HepG2 (cell line): ENCODE results near the gene SRCIN1. TPM values are rescaled to one million over a fixed set of nuclear protein-coding genes. Genes with fewer than 3 reads are reported as not detected.

Experiments used
- ATAC-seq: fragments of 200-7000 bp; cut with Tn5 transposase; 3 replicates; pipeline ENCODE4 v1.9.1; 2020; ENCODE audit warnings: mild to moderate bottlenecking, moderate library complexity
- BruUV-seq: library from RNA; stranded (reverse); fragments of 400-500 nt; replicated peaks from 2 replicates; lab custom pipeline; 2021; lab: Mats Ljungman, UMichigan
- CTCF ChIA-PET: fragments of 300-600 bp; formaldehyde crosslinking; extraction: SDS; loops from one replicate; lab custom pipeline; 2021; ENCODE audit warnings: low total read pairs, inconsistent platforms, low intra/inter-chr PET ratio; lab: Yijun Ruan, JAX
- POLR2A ChIA-PET: fragments of 350-600 bp; sonication (Branson Sonifier 250); formaldehyde crosslinking; loops from one replicate; lab custom pipeline; 2020; ENCODE audit warnings: antibody characterized with exemption, inconsistent platforms; lab: Yijun Ruan, JAX
- DNase-seq: peaks from one replicate; pipeline ENCODE4 v3.0.0-alpha.2; 2015; ENCODE audit warnings: low spot score
- FAIRE-seq: peaks from 3 replicates; lab custom pipeline; 2011; peaks lifted over from hg19 to GRCh38; lab: Jason Lieb, UNC
- H2AFZ ChIP-seq: one replicate; pipeline ENCODE4 v1.6.1; 2011; ENCODE audit warnings: low read length, inconsistent platforms
- H3K27ac ChIP-seq: fragments of 300-600 bp; 3 replicates; pipeline ENCODE4 v1.8.0; 2011; ENCODE audit warnings: mixed run types, mild to moderate bottlenecking, mixed read lengths, low read length, inconsistent platforms; ENCODE audit not compliant: insufficient read depth; ENCODE audit errors: extremely low read length
- H3K27me3 ChIP-seq, 2 experiments: fragments of 200-600 bp in 1 of 2; 2 replicates in 1 of 2; 3 replicates in 1 of 2; pipeline versions ENCODE4 v1.6.0 to v1.8.0; 2011; ENCODE audit warnings: low read length in 2 of 2, mild to moderate bottlenecking in 2 of 2, moderate library complexity in 2 of 2, inconsistent platforms in 1 of 2; ENCODE audit not compliant: insufficient read depth in 2 of 2, control insufficient read depth in 1 of 2
- H3K36me3 ChIP-seq, 2 experiments: fragments of 200-600 bp in 1 of 2; replicated peaks in 1 of 2; 2 replicates in 1 of 2; 3 replicates in 1 of 2; pipeline versions ENCODE4 v1.5.1 to v1.8.0; 2011; ENCODE audit warnings: low read length in 2 of 2, inconsistent platforms in 1 of 2; ENCODE audit not compliant: insufficient read depth in 2 of 2, control insufficient read depth in 1 of 2
- H3K4me1 ChIP-seq: 2 replicates; pipeline ENCODE4 v1.5.1; 2012; ENCODE audit warnings: low read length, inconsistent platforms; ENCODE audit not compliant: insufficient read depth
- H3K4me2 ChIP-seq: 2 replicates; pipeline ENCODE4 v1.6.0; 2011; ENCODE audit warnings: low read depth, low read length, inconsistent platforms
- H3K4me3 ChIP-seq, 3 experiments: fragments of 200-600 bp in 1 of 3; sonication (generic), shearing (Covaris generic) in 1 of 3; replicated peaks in 1 of 3; 2 replicates each; pipeline ENCODE4 v1.5.1; 2011 to 2016; ENCODE audit warnings: low read length in 3 of 3, inconsistent platforms in 2 of 3, low read depth in 2 of 3, mild to moderate bottlenecking in 2 of 3, control low read depth in 1 of 3, mixed read lengths in 1 of 3; ENCODE audit not compliant: insufficient read depth in 1 of 3
- H3K79me2 ChIP-seq: one replicate; pipeline ENCODE4 v1.6.1; 2011; ENCODE audit warnings: low read length, inconsistent platforms; ENCODE audit not compliant: insufficient read depth
- H3K9ac ChIP-seq: 2 replicates; pipeline ENCODE4 v1.6.0; 2011; ENCODE audit warnings: mild to moderate bottlenecking, low read depth, low read length, inconsistent platforms; ENCODE audit not compliant: insufficient read depth
- H3K9me3 ChIP-seq: 2 replicates; pipeline ENCODE4 v1.5.1; 2012; ENCODE audit warnings: mild to moderate bottlenecking, low read length
- H4K20me1 ChIP-seq: 2 replicates; pipeline ENCODE4 v1.6.0; 2011; ENCODE audit warnings: inconsistent platforms, mild to moderate bottlenecking, low read length, moderate library complexity; ENCODE audit not compliant: insufficient read depth
- BCLAF1 ChIP-seq: fragments of 450-650 bp; IDR thresholded peaks from 2 replicates; pipeline ENCODE4 v1.6.1; 2017; ENCODE audit warnings: mild to moderate bottlenecking
- CEBPB ChIP-seq: IDR thresholded peaks from 2 replicates; pipeline ENCODE4 v1.6.1; 2011; ENCODE audit warnings: low read depth, low read length, improper control_type of control experiment, borderline replicate concordance
- FOXO1 ChIP-seq: sonication (generic); formaldehyde crosslinking; IDR thresholded peaks from 2 replicates; pipeline ENCODE4 v1.4.0; 2020; ENCODE audit warnings: missing genetic modification reagents
- HNRNPL ChIP-seq: fragments of 200-400 bp; formaldehyde crosslinking; IDR thresholded peaks from 2 replicates; pipeline ENCODE4 v1.6.1; 2017; ENCODE audit warnings: mild to moderate bottlenecking, low read depth, low read length
- TBL1XR1 ChIP-seq: fragments of 150-350 bp; IDR thresholded peaks from 2 replicates; pipeline ENCODE4 v1.6.1; 2014; ENCODE audit warnings: borderline replicate concordance, low read length; ENCODE audit not compliant: partially characterized antibody
- TBX3 ChIP-seq: fragments of 450-650 bp; IDR thresholded peaks from 2 replicates; pipeline ENCODE4 v1.6.1; 2017; ENCODE audit warnings: antibody characterized with exemption, mild to moderate bottlenecking, inconsistent platforms, borderline replicate concordance
- ZEB1 ChIP-seq: IDR thresholded peaks from 2 replicates; pipeline ENCODE4 v1.6.1; 2012; ENCODE audit warnings: mild to moderate bottlenecking, low read depth, inconsistent platforms; ENCODE audit not compliant: insufficient replicate concordance
- ZNF335 ChIP-seq: sonication (generic); formaldehyde crosslinking; IDR thresholded peaks from 2 replicates; pipeline ENCODE4 v1.4.0; 2020; ENCODE audit warnings: missing genetic modification reagents
- ZNF646 ChIP-seq: sonication (generic); formaldehyde crosslinking; IDR thresholded peaks from 2 replicates; pipeline ENCODE4 v1.9.0; 2021; ENCODE audit warnings: mild to moderate bottlenecking, missing genetic modification reagents
- WGBS: methylation state at CpG from one replicate; pipeline ENCODE4 v1.1.6; 2017; ENCODE audit warnings: low lambda C conversion rate; 5-methylcytosine and 5-hydroxymethylcytosine counted together
- in situ Hi-C: cut with HindIII; loops from 2 replicates; pipeline ENCODE4 v1.10.0; 2017; ENCODE audit warnings: low pct_unique_long_range_greater_than_20kb; ENCODE audit not compliant: extremely low pct_ligation_motif_present
- intact Hi-C: fragments of 100-400 bp; cut with micrococcal nuclease; formaldehyde crosslinking; loops from one replicate; pipeline ENCODE4 v1.10.0; 2022; ENCODE audit not compliant: unreplicated experiment
- polyA plus RNA-seq, 8 experiments: library from polyadenylated mRNA; depleted of rRNA in 3 of 8; stranded (reverse) in 7 of 8; unstranded in 1 of 8; fragments of >200 nt; fragmentation: Illumina TruSeq in 4 of 8; extraction: Trizol in 4 of 8; gene quantifications; 2 replicates each; pipeline versions ENCODE4 v1.2.1 to v1.2.3, GENCODE V29; 2011 to 2016; ENCODE audit warnings: low read depth in 4 of 8, missing spikeins in 1 of 8, mixed read lengths in 1 of 8; ENCODE audit not compliant: insufficient read depth in 1 of 8
- total RNA-seq, 5 experiments: library from RNA; depleted of rRNA; stranded (reverse); fragments of >200 nt; fragmentation: Illumina TruSeq; extraction: Trizol; gene quantifications; 2 replicates each; pipeline ENCODE4 v1.2.3, GENCODE V29; 2016; ENCODE audit warnings: low read depth in 1 of 5
- TF ChIP-seq, protein P1 (sequence below): sonication (generic); formaldehyde crosslinking; IDR thresholded peaks from 2 replicates; pipeline ENCODE4 v1.4.0; 2020; ENCODE audit warnings: missing genetic modification reagents
- TF ChIP-seq, protein P2 (sequence below): sonication (generic); formaldehyde crosslinking; IDR thresholded peaks from 2 replicates; pipeline ENCODE4 v1.4.0; 2020; ENCODE audit warnings: mild to moderate bottlenecking, missing genetic modification reagents

Gene SRCIN1
- total and polyA plus RNA-seq, 2 of the 13 experiments (the other 11 are each of a cell fraction or from before 2014, with no cell fraction given) = 1.2 to 9.6 TPM

DNA sequence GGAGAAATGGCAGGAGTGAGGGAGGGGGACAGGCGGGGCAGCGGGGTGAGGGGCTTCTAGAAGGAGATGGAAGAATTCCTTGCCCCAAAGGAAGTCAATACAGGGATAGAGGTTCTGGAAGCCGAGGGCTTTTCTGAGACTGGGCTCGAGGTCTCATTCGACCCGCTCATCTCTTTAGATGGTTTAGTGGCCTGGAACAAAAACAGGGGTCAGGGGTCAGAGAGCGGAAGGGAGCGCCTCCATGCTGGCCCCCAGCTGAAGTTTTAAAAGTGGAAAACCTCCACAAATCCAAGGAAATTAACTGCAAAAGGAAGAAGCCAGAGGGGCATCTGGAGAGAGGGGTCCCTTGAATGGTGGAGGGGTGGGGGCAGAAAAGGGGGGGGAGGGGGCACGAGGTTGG, 72.5 kb downstream of the SRCIN1 start:
- H3K27ac ChIP-seq = no peak overlapping the region
- BruUV-seq = no TSS peak
- no peaks in the 10 kb centered on the region for H3K9me3 ChIP-seq
- intact Hi-C loops (no loop called here), in situ Hi-C loops (no loop called here)
- H3K36me3 ChIP-seq = no peaks in the 10 kb centered on the region
- H4K20me1 ChIP-seq = no peaks in the 10 kb centered on the region; the same call in 1 of the 2 replicates
- H3K4me2 ChIP-seq = no peak overlapping the region
- peaks cover 9 to 54% of the 10 kb centered on the region in 2 experiments for H3K27me3 ChIP-seq
- ATAC-seq = no peak
- ChIA-PET POLR2A (no interaction called here), CTCF (no interaction called here)
- H3K4me1 ChIP-seq = no peaks in the 10 kb centered on the region
- no peak overlapping the region for H2AFZ ChIP-seq
- WGBS = 34% methylated on average over 9 of the region's 9 CpGs
- H3K4me3 ChIP-seq = no peak overlapping the region
- DNase-seq = no peak
- H3K9ac ChIP-seq = no peak overlapping the region
- no peaks in the 10 kb centered on the region for H3K79me2 ChIP-seq
- FAIRE-seq = no peak
- TF ChIP-seq HNRNPL (no peak), ZNF335 (CRISPR knock-in tag) (no peak), ZNF646 (no peak), TBL1XR1 (no peak), TBX3 (no peak), BCLAF1 (no peak), CEBPB (no peak), FOXO1 (no peak), ZEB1 (no peak)
- TF ChIP-seq, protein P1, sequence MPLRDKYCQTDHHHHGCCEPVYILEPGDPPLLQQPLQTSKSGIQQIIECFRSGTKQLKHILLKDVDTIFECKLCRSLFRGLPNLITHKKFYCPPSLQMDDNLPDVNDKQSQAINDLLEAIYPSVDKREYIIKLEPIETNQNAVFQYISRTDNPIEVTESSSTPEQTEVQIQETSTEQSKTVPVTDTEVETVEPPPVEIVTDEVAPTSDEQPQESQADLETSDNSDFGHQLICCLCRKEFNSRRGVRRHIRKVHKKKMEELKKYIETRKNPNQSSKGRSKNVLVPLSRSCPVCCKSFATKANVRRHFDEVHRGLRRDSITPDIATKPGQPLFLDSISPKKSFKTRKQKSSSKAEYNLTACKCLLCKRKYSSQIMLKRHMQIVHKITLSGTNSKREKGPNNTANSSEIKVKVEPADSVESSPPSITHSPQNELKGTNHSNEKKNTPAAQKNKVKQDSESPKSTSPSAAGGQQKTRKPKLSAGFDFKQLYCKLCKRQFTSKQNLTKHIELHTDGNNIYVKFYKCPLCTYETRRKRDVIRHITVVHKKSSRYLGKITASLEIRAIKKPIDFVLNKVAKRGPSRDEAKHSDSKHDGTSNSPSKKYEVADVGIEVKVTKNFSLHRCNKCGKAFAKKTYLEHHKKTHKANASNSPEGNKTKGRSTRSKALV = no peak
- TF ChIP-seq, protein P2, sequence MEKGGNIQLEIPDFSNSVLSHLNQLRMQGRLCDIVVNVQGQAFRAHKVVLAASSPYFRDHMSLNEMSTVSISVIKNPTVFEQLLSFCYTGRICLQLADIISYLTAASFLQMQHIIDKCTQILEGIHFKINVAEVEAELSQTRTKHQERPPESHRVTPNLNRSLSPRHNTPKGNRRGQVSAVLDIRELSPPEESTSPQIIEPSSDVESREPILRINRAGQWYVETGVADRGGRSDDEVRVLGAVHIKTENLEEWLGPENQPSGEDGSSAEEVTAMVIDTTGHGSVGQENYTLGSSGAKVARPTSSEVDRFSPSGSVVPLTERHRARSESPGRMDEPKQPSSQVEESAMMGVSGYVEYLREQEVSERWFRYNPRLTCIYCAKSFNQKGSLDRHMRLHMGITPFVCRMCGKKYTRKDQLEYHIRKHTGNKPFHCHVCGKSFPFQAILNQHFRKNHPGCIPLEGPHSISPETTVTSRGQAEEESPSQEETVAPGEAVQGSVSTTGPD = no peak
